ENCODE data around the gene NKAIN1.

NKAIN1 gene

DNA sequence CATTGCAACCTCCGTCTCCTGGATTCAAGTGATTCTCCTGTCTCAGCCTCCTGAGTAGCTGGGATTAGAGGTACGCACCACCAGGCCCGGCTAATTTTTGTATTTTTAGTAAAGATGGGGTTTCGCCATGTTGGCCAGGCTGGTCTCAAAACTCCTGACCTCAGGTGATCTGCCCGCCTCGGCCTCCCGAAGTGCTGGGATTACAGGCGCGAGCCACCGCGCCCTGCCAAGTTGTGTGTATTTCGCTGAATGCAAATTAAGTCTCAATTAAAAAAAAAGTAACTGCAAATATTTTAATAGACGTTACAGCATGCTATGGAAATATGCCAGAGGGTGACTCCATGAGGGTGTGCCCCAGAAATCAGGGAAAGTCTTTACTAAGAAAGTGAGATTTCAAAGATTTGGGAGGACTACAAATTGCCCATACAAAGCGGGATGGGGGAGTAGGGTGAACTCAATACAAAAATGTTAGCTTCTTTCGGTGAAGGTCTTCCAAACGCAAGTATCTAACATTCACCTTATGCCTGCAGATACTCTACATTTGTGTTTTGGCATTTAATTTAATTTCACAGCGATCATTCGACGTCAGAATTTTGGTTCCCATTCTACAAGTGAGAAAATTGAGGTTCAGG, 85.6 kb downstream of the NKAIN1 start:
- H3K27me3 ChIP-seq (ENCODE audit: insufficient read depth, low read depth) = no peaks in the 10 kb centered on the region
- peak overlapping the region; percentile 94 for H2AFZ ChIP-seq (ENCODE audit: low read depth)
- peak overlapping the region; percentile 81; the same call in 1 of the 2 replicates for H3K4me2 ChIP-seq
- H4K20me1 ChIP-seq (ENCODE audit: insufficient read depth) = no peaks in the 10 kb centered on the region
- no peak overlapping the region for H3K4me3 ChIP-seq (IDR thresholded peaks at IDR 0.05; ENCODE audit: insufficient read depth, low read depth, low read length)
- H3K36me3 ChIP-seq (ENCODE audit: insufficient read depth) = no peaks in the 10 kb centered on the region
- H3K27ac ChIP-seq = no peak overlapping the region
- TF ChIP-seq, protein P1, sequence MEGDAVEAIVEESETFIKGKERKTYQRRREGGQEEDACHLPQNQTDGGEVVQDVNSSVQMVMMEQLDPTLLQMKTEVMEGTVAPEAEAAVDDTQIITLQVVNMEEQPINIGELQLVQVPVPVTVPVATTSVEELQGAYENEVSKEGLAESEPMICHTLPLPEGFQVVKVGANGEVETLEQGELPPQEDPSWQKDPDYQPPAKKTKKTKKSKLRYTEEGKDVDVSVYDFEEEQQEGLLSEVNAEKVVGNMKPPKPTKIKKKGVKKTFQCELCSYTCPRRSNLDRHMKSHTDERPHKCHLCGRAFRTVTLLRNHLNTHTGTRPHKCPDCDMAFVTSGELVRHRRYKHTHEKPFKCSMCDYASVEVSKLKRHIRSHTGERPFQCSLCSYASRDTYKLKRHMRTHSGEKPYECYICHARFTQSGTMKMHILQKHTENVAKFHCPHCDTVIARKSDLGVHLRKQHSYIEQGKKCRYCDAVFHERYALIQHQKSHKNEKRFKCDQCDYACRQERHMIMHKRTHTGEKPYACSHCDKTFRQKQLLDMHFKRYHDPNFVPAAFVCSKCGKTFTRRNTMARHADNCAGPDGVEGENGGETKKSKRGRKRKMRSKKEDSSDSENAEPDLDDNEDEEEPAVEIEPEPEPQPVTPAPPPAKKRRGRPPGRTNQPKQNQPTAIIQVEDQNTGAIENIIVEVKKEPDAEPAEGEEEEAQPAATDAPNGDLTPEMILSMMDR (conservative IDR thresholded peaks at IDR 0.05; ENCODE audit: low read depth, low read length) = no peak
- H3K79me2 ChIP-seq (ENCODE audit: insufficient read depth, low read depth) = no peaks in the 10 kb centered on the region
- peaks cover 9% of the 10 kb centered on the region for H3K4me1 ChIP-seq (ENCODE audit: low read depth, poor library complexity, severe bottlenecking)
- peak overlapping the region; percentile 63; the same call in 1 of the 2 replicates for H3K9ac ChIP-seq

DNA sequence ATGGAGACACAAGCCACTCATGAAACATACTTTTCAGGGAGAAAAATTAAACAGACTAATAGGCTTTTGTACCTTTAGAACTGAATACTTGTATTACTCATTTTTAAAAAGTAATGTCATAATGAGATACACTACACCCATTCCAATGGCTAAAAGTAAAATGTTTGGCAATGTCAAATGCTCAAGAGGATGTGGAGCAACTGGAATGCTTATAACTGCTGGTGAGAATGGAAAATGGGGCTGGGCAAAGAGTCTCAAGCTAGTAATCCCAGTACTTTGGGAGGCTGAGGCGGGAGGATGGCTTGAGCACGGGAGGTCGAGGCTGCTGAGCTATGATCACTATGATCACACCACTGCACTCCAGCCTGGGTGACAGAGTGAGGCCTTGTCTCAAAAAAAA, 86.3 kb downstream of the NKAIN1 start:
- Histone ChIP-seq H4K20me1 (ENCODE audit: insufficient read depth) (no peaks in the 10 kb centered on the region), H3K27ac (no peak overlapping the region), H3K9ac (no peak overlapping the region), H3K4me3 (IDR thresholded peaks at IDR 0.05; ENCODE audit: insufficient read depth, low read depth, low read length) (no peak overlapping the region), H3K4me2 (no peak overlapping the region), H2AFZ (ENCODE audit: low read depth) (no peak overlapping the region), H3K4me1 (ENCODE audit: low read depth, poor library complexity, severe bottlenecking) (peaks cover 9% of the 10 kb centered on the region), H3K79me2 (ENCODE audit: insufficient read depth, low read depth) (no peaks in the 10 kb centered on the region), H3K27me3 (ENCODE audit: insufficient read depth, low read depth) (no peaks in the 10 kb centered on the region), H3K36me3 (ENCODE audit: insufficient read depth) (no peaks in the 10 kb centered on the region)
- TF ChIP-seq, protein P1 (conservative IDR thresholded peaks at IDR 0.05; ENCODE audit: low read depth, low read length) = no peak

DNA sequence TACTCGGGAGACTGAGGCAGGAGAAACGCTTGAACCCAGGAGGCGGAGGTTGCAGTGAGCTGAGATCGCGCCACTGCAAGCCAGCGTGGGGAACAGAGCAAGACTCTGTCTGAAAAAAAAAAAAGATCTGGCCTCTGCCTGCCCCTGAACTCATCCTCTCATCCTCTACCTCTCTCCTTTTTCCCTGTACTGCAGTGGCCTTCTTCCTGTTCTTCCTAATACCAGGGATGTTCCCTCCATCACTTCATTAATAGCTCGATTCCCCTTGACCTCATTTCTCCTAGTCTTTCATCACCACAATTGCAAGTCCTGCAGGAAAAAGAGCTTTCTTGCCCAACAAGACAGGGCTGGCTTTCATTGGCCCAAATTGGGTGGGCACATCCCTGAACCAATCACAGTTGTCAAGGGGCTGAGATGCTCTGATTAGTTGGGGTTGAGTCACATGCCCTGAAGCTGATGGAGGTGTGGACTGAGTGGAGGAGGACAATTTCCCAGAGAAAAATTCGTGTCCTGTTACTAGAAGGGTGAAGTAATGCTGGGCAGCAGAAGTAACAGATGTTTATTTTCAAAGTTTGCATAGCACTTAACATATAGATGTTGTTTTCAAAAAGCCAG, 87.4 kb downstream of the NKAIN1 start:
- H2AFZ ChIP-seq (ENCODE audit: low read depth) = no peak overlapping the region
- no peak overlapping the region for H3K9ac ChIP-seq
- H4K20me1 ChIP-seq (ENCODE audit: insufficient read depth) = no peaks in the 10 kb centered on the region
- H3K79me2 ChIP-seq (ENCODE audit: insufficient read depth, low read depth) = no peaks in the 10 kb centered on the region
- H3K4me1 ChIP-seq (ENCODE audit: low read depth, poor library complexity, severe bottlenecking) = peaks cover 9% of the 10 kb centered on the region
- no peak overlapping the region for H3K4me3 ChIP-seq (IDR thresholded peaks at IDR 0.05; ENCODE audit: insufficient read depth, low read depth, low read length)
- no peak overlapping the region for H3K27ac ChIP-seq
- H3K4me2 ChIP-seq = no peak overlapping the region
- no peaks in the 10 kb centered on the region for H3K36me3 ChIP-seq (ENCODE audit: insufficient read depth)
- H3K27me3 ChIP-seq (ENCODE audit: insufficient read depth, low read depth) = no peaks in the 10 kb centered on the region
- TF ChIP-seq, protein P1 (conservative IDR thresholded peaks at IDR 0.05; ENCODE audit: low read depth, low read length) = no peak

DNA sequence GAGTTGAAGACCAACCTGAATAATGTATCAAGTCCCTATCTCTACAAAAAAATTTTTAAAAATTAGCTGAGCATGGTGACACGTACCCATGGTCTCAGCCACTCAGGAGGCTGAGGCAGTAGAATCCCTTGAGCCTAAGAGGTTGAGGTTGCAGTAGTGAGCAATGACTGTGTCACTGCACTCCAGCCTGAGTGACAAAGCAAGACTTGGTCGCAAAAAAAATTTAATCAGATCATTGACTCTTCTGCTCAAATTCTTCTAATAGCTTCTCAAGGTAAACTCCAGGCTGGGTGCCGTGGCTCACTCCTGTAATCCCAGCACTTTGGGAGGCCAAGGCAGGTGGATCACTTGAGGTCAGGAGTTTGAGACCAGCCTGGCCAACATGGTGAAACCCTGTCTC, 88.3 kb downstream of the NKAIN1 start:
- H3K79me2 ChIP-seq (ENCODE audit: insufficient read depth, low read depth) = no peaks in the 10 kb centered on the region
- no peaks in the 10 kb centered on the region for H3K36me3 ChIP-seq (ENCODE audit: insufficient read depth)
- H3K4me1 ChIP-seq (ENCODE audit: low read depth, poor library complexity, severe bottlenecking) = peaks cover 9% of the 10 kb centered on the region
- no peak overlapping the region for H3K4me3 ChIP-seq (IDR thresholded peaks at IDR 0.05; ENCODE audit: insufficient read depth, low read depth, low read length)
- no peak overlapping the region for H3K4me2 ChIP-seq
- H3K27ac ChIP-seq = no peak overlapping the region
- no peaks in the 10 kb centered on the region for H4K20me1 ChIP-seq (ENCODE audit: insufficient read depth)
- no peaks in the 10 kb centered on the region for H3K27me3 ChIP-seq (ENCODE audit: insufficient read depth, low read depth)
- H3K9ac ChIP-seq = no peak overlapping the region
- no peak overlapping the region for H2AFZ ChIP-seq (ENCODE audit: low read depth)
- TF ChIP-seq, protein P1 (conservative IDR thresholded peaks at IDR 0.05; ENCODE audit: low read depth, low read length) = no peak
